Choroid plexus epithelial cell (primary cell): ENCODE data around the gene FHOD3.

Source experiments
- DNase-seq: peaks from one replicate; pipeline ENCODE4 v3.0.0-alpha.2; 2010; ENCODE audit warnings: low read depth
- H3K4me3 ChIP-seq: 2 replicates; pipeline ENCODE4 v1.5.1; 2011; ENCODE audit warnings: low read depth, mild to moderate bottlenecking, control low read depth, low read length, moderate library complexity
- TF ChIP-seq, protein P1 (sequence below): conservative IDR thresholded peaks from 2 replicates; pipeline ENCODE4 v1.5.1; 2011; ENCODE audit warnings: low read depth, mild to moderate bottlenecking, control low read depth, inconsistent platforms, low read length, moderate library complexity

FHOD3 gene

DNA sequence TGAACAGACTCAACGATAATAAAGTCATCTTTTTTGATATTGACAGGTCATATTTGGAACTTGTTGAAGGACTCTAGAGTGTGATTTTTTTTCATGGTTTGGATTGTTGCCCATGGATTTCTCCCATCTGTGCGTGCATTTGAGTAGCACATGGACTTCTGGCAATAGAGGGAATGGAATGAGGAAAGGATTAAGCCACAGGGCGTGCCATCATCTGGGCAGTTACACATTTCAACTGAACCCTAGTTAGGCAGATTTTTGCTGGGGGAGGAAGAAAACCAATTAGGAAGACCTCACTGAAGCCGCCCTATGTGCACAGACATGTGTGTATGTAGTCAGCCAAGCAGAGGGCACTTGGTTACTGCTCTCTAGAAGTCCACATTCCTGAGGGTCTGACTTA is 458.7 kb downstream of the FHOD3 start:
- TF ChIP-seq, protein P1, sequence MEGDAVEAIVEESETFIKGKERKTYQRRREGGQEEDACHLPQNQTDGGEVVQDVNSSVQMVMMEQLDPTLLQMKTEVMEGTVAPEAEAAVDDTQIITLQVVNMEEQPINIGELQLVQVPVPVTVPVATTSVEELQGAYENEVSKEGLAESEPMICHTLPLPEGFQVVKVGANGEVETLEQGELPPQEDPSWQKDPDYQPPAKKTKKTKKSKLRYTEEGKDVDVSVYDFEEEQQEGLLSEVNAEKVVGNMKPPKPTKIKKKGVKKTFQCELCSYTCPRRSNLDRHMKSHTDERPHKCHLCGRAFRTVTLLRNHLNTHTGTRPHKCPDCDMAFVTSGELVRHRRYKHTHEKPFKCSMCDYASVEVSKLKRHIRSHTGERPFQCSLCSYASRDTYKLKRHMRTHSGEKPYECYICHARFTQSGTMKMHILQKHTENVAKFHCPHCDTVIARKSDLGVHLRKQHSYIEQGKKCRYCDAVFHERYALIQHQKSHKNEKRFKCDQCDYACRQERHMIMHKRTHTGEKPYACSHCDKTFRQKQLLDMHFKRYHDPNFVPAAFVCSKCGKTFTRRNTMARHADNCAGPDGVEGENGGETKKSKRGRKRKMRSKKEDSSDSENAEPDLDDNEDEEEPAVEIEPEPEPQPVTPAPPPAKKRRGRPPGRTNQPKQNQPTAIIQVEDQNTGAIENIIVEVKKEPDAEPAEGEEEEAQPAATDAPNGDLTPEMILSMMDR = no peak
- H3K4me3 ChIP-seq = no peak overlapping the region
- DNase-seq = no peak

DNA sequence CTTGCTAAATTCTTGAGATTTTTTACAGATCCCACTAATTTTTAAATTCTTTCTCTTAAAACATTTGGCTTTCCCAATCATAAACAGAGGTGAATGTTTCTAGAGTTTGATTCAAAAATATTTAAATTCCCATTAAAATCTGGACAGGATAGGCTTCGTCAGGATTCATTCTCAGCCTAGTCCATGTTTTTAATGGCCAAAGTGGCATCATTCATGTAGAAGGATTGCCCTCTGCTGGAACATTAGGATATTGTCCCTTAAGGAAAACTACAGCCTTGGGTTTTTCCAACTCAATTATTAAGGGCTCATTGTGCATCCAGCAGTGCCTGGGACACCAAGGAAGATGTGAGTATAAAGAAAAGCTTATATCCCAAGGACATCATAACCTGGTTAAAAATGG is 459.6 kb downstream of the FHOD3 start:
- TF ChIP-seq, protein P1 = peak; percentile 76
- H3K4me3 ChIP-seq = no peak overlapping the region
- DNase-seq = peak; percentile 81

DNA sequence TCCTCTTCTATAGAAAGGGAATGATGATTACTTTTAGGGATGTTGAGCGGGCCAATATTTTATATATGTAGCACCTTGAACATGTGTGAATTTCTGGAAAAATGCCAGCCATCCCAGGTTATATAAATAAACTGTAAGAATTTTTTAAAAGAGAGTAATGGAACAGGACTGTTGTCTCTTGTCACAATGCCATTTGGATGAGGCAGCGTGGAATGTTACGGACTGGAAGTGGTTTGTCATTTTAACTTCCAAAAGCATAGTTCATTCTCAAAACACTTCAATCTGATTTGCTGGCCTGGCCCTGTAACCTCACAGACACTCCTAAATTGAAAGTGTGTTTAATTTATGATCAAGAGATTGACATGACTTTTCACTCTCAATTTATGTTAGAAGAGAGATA is 460.5 kb downstream of the FHOD3 start:
- DNase-seq = no peak
- TF ChIP-seq, protein P1 = no peak
- H3K4me3 ChIP-seq = no peak overlapping the region

DNA sequence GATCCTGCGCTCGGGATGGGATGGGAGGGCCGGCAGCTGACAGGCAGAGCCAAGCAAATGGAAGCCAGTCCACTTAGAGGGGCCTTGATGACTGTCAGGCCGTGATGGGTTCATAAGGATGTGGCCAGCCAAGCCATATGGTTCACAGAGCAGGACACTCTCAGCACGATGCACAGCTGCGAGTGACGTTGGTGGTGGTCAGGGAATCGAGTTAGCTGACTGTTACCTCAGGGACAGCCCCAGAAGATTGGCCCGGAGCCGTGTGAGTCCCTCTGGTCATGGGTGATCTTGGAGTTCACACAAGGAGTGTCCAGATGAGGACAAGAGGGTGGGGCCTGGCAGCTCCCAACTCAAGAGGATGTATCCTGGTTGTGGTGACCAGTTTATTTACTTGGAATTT is 461.1 kb downstream of the FHOD3 start:
- TF ChIP-seq, protein P1 = no peak
- no peak overlapping the region for H3K4me3 ChIP-seq
- no peak for DNase-seq

DNA sequence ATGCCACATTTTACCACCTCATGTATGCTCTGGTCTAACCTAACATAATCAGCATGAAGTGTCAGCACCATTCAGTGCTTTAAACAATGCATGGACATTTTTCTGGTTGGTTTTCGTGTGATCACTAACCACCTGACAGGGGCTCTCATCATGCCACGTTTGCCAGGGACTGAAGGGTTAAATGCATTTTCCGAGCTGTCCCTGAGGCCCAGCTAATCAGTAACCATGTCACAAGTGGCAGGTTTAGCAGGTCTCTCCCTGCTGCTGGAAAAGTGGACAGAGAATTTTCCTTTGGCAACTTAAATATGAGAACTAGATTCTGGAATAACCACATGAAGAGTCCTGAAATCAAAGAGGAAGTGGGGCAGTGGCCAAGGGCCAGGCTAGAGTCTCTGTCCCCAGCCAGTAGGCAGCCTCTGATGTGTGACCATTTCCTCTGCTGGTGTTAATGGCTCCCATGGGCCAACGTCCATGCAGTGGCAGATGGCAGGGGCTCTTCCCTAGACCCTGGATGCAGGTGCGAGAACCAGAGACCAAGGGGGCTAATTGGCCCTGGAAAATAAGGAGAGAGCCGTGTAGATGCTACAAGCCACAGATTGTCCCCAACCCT is 461.8 kb downstream of the FHOD3 start:
- no peak overlapping the region for H3K4me3 ChIP-seq
- TF ChIP-seq, protein P1 = no peak
- DNase-seq = no peak

DNA sequence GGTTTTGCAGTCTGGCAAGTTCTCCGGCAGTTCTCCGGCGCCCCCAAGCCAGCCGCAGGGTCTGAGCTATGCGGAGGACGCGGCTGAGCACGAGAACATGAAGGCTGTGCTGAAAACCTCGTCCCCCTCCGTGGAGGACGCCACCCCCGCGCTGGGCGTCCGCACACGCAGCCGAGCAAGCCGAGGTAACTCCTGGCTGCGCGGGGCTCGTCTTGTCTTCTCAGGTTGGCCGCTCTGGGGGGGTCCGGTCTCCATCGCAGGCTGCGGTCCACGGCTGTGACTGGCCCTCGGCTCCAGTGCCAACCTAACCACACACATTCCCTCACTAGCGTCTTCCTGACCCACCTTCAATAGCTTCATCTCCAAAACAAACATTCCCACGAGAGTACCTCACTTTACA is 463.1 kb downstream of the FHOD3 start:
- no peak for DNase-seq
- TF ChIP-seq, protein P1 = no peak
- no peak overlapping the region for H3K4me3 ChIP-seq

DNA sequence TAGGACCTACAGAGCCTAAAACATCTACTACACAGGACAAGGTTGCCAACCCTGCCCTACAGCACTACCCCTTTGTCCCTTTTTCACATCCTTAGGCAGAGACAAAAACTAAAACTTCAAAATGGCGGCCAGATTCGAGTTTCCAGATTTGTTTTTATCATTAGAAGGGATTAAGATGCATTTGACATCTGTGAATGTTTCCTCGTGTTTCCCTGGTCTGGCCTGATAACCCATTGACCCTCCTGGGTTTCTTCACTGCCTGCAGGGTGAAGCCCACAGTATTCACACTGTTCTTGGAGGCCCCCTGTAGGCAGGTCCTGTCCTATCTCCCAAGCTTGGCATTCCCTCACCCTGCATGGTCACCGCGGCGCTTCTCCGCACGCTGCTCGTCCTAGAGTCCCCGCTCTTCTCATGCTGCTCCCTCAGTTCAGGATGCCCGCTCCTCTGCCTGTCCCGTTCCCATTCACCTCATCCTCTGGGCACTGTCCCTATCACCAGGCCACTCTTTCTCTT is 463.7 kb downstream of the FHOD3 start:
- no peak overlapping the region for H3K4me3 ChIP-seq
- no peak for DNase-seq
- TF ChIP-seq, protein P1 = no peak
